GM21717 (cell line): Measurements from ENCODE around the gene DLGAP1.

Experiments used
- ATAC-seq: cut with Tn5 transposase; IDR thresholded peaks from one replicate; pipeline ENCODE4 v1.9.1; 2021; ENCODE audit warnings: mild to moderate bottlenecking, moderate library complexity; ENCODE audit not compliant: unreplicated experiment

DLGAP1 gene

DNA sequence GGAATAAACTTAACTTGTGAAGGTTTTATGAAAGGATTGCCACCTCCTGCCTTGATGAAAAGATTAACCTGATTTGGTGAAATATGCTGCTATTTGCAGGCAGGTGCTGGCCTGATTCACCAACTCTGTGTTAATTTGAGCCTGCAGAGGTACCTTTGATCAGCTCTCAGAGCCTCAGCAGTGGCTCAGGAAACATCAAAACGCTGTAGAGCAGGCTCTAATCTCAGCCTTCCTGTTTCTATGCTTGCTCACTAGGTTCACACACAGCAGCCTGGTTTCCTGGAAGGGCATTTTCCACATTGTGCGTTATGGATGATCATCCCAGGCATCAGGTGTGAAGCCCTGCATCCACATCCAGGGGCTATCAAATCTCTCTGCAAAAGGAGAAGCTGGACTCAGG lies 988.2 kb downstream of the DLGAP1 start:
- no peak for ATAC-seq

DNA sequence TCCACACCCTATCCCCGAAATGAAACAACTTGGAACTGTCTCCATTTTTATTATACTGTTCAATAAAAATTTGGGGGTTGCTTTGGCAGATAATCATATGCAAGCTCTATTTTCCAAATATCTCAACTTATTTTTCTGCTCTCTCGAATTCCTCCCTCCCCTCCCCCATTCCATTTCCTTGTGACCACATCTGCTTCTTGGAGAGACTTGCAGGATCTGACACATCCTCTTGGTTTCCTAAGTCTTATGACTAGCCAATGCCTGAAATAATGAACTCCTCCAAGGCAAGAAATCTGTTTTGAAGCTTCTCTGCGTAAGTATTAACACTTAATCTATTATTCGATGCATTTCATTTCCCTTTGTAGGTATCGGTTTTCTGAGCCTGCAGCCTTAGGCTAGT lies 989.1 kb downstream of the DLGAP1 start:
- no peak for ATAC-seq

DNA sequence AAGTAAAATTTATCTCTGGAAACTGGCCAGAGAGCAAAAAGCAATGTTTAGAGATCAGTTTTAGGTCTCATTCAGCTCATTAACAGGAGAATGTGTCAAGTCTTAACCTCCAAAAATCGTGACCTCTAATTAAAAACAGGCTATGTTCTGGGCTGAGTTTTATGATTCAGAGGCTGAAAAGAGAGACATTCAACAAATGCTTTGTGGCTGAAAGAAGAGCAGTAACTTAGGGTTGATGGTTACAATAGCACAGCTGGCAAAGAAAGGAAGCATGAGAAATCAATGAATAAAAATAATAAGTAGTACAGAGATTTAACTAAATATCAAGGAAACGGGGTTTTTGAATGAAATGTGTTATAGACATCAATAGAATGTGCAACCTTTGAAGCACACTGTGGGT lies 992.1 kb downstream of the DLGAP1 start:
- no peak for ATAC-seq

DNA sequence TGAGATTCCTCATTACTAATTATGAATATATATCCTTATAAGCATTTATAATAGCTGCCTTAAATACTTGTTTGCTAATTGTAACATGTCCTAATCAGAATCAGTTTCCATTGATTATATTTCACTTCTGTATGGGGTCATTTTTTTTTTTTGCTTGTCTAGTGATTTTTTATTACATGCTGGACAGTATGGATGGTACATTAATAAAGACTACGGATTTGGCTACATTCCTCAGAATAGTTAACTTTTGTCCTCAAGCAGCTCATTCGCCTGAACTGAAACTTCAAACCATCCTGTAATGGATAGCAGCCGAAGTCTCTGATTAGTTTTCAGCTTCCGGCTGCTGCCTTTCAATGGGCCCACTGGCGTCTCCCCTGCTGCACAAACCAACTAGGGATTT lies 993.4 kb downstream of the DLGAP1 start:
- no peak for ATAC-seq

DNA sequence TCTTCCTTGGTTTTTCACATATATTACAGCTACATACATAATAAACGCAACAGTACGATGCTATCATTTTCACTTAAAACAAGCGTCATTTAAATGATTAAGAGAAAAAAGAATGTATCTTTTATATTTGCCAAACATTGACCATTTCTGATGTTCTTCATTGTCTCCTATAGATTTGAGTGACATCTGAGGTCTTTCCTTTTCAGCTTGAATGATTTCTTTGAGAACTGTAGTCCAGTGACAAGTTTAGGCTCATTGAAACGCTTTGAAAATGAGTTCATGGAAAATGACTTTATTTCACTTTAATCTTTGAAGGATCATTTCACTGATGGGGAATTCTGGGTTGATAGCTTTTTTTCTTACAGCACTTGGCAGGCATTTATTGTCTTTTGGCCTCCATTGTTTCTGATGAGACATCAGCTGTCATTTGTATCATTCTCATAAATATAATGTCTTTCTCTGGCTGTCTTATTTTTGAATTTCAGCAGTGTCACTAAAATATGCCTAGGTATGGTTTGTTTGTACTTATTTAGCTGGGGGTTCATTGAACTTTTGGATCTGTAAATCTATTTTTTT lies 994.2 kb downstream of the DLGAP1 start:
- no peak for ATAC-seq

DNA sequence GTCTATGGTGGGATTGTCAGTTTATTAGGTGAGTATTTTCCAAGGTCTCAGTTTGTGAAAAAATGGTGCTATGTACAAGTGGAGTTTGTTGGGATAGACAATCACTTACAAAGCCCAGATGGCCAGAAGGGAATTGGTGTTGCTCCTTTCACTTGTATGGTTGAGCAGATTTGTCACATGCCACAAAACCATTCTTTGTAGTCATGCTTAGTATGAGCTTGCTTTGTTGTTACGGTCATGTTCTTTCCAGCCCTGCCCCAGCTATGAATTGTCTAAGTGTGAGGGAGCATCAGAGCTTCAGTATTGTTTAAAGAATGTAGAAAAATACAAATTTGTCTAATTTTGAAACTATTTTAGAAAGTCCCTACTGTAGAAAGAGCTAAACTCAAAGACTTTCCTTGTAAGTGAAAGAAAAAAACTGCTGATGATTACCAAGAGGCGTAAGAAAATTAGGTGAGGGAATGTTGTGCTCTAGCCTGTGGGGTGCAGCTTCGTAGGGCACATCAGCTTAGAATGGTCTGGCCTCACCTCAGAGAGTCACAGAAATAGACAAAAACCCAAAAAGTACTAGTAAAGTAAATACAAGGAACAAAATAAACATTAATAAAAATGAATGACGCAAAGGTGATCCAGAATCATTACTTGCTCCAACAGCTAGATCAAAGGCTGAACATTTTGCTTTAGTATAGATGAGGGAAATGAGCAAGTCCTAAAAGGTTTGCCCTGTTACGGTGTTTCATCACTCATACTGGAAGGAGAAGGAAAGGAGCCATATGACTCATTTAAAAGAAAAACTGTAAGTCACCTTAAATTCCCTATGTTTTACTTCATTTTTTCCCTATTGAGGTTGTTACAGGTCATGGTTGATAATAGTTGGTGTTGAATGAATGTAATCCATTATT lies 995.9 kb downstream of the DLGAP1 start:
- ATAC-seq, result no peak

DNA sequence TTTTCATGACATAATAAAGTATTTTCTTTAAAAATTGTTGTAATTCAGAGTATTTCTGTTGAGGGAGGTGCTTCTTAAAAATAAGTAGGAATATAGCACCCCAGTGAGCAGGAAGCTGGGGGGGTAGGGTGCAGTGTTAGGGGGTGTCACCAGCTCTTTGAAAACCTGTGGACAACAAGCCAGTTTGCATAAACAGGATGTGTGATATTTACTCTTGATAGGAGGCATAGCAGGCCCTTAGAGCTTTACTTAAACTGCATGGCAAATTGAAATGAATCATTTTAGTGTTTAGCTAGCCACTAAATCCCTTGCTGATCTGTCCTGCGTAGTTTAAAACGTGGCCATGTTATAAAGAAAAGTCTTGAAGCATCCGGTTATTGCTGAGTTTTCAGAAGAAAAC lies 996.7 kb downstream of the DLGAP1 start:
- no peak for ATAC-seq

DNA sequence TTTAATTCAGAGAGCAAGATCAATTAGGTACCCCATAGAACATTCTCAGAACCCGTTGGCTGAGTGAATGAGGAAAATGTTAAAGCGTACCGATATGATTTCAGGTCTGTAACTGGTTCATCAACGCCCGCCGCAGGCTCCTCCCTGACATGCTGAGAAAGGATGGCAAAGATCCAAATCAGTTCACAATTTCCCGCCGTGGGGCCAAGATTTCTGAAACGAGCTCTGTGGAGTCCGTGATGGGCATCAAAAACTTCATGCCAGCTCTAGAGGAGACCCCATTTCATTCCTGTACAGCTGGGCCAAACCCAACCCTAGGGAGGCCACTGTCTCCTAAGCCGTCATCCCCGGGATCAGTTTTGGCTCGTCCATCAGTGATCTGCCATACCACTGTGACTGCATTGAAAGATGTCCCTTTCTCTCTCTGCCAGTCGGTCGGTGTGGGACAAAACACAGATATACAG lies 997.8 kb downstream of the DLGAP1 start:
- ATAC-seq, result no peak

DNA sequence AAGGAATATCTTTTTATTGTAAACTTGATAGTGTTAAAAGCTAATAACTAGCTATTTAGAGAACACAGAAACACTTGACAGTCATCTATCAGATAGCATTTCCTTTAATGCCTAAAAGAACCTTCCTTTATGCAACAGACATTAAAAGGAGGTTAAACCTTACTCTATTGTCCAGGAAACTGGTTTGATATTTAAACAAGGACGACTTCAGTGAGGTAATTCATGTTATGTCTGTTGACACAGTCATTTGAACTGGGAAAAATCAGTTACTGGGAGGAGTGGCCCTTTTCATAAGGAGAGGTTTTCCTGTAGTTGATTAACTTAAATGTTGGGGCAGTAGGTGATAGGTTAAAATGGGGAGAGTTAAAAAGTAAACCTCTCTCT lies 998.4 kb downstream of the DLGAP1 start:
- ATAC-seq, result no peak

DNA sequence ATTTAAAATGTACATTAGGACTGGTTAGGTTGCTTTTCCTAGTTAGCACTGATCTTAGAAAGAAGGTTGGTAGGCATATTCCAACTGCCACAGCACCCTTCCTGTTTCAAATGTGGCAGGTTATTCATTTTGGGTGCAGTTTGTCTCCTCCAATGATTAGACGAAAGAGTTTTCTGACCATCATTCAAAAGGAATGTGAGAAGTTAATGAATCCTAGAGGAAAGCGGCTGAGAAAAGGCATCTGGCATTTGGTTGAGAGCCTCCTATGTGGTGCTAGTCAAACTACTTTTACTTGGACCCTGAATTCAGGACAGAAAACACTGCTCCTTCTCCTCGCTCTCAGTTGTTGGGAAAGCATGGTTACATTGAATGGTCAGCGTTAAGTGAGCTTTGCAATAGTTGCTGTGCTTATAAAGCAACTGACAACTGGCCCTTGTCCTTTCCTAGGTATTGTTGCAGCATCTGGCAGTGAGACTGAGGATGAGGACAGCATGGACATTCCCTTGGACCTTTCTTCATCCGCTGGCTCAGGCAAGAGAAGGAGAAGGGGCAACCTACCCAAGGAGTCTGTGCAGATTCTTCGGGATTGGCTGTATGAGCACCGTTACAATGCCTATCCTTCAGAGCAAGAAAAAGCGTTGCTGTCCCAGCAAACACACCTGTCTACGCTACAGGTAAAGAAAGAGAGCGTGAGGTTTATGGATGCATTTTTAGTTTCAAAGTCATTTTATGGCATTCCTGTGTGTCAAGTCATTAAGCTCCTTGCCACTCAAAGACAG lies 999.0 kb downstream of the DLGAP1 start:
- no peak for ATAC-seq

DNA sequence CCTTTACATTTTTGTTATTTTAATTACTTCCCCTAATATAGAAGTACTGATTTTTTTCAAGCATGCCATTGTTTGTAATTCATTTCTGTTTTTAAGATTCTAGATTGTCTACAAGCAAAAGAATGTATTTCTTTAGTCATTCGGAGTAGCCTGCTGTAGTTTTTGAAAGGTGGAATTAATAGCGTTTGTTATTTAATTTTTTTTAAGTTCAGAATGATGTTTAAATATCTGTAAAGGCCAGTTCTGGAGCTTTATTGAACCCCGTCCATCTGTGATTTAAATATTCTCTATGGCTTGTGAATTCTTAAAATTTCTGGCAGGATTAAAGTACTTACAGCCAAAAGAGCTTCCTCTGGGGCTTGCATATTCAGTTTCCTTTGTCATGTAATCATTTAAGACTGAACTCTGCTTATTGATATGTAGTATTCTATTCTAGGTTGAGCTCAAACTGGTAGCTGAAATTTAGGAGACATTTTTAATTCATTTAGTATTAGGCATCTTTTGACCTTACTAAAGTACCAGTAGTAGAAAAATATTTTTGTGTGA lies 999.9 kb downstream of the DLGAP1 start:
- ATAC-seq, result no peak

DNA sequence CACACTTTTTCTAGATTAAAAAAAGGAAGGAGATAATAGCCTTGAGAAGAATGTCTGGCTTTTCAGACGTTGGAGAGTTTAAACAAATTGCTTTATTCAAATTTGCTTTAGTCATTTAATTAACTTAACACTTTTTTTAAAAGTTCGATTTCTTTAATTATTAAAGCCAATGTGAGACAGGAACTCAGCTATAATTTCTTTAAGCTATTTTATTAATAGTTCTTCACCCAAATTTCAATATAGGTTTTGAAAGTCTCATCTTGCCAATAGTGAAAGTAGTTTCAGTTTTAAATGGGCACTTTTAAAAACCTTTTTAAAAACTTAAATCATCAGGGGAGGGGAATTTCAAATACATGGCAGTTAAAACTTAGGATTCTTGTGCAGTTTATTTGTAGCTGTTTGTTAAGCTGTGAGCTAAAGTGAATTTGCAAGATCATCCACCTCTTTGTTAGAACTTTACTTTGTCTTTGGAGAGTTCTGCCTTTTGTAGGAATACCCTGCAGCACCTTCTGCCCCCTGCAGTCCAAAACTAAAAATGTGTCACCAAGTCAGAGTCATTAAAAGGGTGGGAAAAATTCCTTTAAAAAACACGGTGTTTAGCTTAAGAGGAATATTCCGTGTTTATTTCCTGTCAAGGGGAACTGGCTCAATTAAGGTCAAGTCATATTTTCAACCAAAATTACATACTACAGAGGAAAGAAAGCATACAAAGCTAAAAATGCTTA lies 1000.6 kb downstream of the DLGAP1 start:
- ATAC-seq, result no peak

DNA sequence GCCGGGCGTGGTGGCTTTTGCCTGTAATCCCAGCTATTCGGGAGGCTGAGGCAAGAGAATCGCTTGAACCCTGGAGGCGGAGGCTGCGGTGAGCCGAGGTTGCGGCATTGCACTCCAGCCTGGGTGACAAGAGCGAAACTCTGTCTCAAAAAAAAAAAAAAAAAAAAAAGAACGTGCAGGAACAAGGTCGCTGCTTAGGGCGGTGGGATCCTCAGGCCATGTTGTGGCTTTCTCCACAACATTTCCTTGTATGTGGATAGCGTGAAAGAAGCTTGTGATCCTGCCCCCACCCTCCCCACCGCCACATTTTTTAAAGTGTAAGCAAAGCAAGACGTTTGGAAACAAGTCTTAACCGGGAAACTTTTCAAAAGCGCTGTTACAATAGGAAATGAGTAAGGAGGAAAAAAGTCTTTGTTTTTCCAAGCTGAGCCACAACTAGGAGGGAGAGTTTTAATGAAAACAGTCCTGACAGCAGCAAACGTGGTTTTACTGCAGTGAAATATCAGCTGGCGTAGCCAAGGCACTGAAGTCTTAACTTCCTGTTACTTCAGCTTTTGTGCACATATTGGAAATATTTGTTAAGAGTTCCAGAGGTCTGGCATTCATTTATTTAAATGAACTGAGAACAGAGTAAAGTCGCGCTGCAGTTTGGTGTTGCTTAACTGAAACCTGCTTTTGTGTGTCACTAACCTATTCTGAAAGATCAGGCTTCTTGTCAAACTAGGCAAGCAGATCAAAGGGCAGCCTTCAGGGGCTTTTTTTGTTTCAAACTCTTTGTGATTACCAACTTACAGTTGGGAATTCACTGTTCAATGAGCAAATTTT lies 1001.4 kb downstream of the DLGAP1 start:
- ATAC-seq, result no peak

DNA sequence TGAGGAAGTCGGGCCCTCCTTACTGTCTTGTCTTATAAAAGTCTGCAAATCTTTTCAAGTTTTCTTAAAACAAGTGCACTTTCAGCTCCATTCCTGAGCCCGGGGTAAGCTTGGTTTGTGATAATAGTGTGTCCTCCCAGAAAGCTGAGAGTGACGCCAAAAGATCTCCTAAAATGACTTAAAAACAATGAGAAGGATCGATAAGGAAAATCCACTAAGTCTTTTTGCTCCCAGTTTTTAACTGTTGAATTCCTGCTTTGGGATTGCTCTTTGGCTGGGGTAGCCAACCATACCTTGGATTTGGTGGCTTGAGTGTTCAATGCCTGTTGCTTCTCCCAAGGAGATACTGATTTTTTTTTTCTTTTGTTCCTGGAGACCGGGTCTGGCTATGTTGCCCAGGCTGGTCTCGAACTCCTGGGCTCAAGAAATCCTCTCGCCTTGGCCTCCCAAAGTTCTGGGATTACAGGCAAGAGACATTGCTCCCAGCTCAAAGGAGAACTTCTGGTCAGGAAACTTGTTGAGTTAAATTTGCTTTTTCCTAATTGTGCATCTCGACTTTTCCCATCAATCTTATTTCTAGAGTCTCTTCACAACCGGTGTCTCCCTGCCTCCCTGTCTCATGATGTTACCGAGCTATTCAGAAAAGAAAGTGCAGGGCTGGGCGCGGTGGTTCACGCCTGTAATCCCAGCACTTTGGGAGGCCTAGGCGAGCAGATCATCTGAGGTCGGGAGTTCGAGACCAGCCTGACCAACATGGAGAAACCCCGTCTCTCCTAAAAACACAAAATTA lies 1002.2 kb downstream of the DLGAP1 start:
- no peak for ATAC-seq

DNA sequence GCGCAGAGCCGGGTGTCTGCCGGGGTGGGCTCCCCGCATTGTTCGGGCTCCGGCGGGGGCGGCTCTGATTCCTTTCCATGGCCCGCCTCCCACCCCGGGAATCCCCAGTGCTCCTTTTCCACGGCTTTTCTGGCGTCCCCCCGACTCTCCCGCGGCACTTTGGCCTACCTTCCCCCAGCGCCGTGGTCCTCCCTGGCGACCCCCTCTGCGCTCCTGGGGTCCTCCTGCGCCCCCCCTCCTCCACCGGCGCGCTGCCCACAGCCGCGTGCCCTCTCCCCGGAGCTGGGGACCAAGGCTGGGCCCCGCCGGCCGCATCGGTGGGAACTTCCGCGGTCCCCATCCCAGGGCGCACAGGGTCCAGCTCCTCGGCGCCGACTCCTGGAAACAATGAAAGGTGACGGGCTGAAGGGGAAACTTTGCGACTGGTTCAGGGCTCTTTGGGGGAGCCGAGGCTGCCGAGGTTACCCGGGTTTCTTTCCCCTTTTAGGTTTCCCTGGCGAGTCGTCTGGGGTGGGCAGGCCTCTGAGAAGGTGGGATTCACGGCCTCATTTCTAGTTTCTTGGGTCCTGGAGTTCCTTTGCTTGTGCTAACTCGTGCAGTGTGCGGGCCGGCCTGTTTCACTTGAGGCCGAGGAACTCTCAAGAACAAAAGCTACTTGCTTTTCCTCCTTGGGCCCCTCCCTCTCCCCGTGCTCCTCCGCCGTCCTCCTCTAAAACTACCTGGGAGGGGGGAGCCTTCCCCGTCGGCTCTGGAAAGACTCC lies 1002.9 kb downstream of the DLGAP1 start:
- ATAC-seq, result no peak

DNA sequence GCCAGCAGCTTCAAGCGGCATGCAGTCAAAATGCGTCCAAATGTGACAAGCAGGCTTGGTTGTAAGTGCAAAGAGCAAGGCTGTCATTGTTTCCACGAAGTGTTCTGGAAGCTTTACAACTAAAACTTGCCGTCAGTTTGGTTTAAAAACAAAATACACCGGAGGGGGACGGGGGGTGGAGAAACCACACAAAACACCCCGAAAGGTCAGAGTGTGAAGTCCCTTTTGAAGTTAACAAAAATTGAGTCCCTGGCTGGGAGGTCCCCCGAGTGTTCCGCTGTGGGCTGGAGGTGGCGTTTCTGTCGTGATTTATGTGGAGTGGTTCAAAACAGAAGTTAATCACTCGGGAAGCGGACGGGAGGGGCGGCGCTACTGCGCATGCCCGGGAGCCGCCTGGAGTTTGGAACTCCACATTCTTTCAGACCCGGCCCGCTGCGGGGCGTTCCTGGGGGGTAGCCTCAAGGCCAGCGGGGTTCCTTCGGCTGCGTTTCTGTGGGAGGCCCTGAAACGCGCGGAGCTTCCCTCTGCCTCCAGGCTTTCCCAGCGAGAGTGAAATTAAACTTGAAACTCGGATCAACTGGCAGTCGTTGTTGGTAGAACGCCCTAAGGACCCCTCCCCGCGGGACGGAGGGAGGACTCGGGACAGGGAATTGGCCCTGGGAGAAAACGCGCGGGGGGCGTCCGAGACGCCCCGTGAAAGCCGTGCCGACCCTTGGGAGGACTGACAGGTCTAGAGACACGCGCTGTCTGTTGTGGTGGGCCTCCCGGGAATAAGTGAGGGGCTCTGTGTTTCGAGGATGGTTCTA lies 1003.7 kb downstream of the DLGAP1 start:
- no peak for ATAC-seq

DNA sequence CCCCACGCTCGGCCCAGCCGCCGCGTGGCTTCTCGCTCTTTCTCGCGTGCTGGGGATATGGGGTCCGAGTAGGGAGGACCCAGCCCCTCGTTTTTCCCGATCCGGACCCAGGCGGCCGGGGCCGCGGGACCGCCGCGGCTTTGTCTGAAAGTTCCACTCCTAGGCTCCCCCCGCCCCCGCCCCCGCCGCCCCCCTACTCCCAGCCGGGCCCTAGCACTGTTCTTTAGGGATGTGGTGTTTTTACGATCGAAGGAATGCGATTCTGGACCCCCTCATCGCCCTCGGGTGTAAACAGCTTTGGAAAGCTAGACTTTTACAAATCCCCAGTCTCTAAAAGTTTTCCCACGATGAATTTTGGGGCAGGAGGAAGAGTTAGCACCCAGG lies 1004.3 kb downstream of the DLGAP1 start:
- no peak for ATAC-seq
